Body of pancreas (tissue), 4 donors: ENCODE results near the gene AADACL3.

Experiments
- POLR2A ChIP-seq, 3 donors: fragments of 450-650 bp; IDR thresholded peaks; one replicate each; pipeline ENCODE4 v1.6.1; 2016; ENCODE audit warnings: antibody characterized with exemption in 3 of 3, mild to moderate bottlenecking in 2 of 3
- TF ChIP-seq, protein P1 (sequence below), 7 experiments: fragments of 450-650 bp in 4 of 7; fragments of 200-600 bp in 3 of 7; sonication (generic) in 3 of 7; IDR thresholded peaks; one replicate each; pipeline ENCODE4 v1.5.1; 2016 to 2019; ENCODE audit warnings: antibody characterized with exemption in 7 of 7

DNA sequence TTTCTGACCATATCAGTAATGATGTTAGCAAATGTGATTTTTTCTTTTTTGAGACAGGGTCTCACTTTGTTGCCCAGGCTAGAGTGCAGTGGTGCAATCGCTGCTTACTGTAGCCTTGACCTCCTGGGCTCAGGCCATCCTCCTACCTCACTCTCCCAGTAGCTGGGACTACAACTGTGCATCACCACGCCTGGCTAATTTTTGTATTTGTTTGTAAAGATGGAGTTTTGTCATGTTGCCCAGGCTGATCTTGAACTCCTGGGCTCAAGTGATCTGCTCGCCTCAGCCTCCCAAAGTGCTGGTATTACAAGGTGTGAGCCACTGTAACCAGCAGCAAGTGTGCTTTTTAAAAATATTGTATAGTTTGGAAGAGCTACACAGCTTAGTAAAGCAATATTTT is 26.0 kb downstream of the AADACL3 start:
- TF ChIP-seq, protein P1, sequence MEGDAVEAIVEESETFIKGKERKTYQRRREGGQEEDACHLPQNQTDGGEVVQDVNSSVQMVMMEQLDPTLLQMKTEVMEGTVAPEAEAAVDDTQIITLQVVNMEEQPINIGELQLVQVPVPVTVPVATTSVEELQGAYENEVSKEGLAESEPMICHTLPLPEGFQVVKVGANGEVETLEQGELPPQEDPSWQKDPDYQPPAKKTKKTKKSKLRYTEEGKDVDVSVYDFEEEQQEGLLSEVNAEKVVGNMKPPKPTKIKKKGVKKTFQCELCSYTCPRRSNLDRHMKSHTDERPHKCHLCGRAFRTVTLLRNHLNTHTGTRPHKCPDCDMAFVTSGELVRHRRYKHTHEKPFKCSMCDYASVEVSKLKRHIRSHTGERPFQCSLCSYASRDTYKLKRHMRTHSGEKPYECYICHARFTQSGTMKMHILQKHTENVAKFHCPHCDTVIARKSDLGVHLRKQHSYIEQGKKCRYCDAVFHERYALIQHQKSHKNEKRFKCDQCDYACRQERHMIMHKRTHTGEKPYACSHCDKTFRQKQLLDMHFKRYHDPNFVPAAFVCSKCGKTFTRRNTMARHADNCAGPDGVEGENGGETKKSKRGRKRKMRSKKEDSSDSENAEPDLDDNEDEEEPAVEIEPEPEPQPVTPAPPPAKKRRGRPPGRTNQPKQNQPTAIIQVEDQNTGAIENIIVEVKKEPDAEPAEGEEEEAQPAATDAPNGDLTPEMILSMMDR (IDR thresholded peaks at IDR 0.05) = no peak
- no peak for TF ChIP-seq POLR2A (IDR thresholded peaks at IDR 0.05)
